Stimulated activated CD4-positive, alpha-beta T cell treated with anti-CD3 and anti-CD28 coated beads, Interleukin-15, amount 100 ng/mL, for 24 hours (primary cell): ENCODE measurements around the gene AMN.

ENCODE experiments used
- DNase-seq: peaks from one replicate; pipeline ENCODE4 v3.0.0-alpha.2; 2020

AMN gene

GRCh38 chr14:102947321-102948103 lies 25.0 kb downstream of the AMN start:
- DNase-seq: no peak

GRCh38 chr14:102948698-102949061 lies 26.2 kb downstream of the AMN start:
- DNase-seq: peak; percentile 11

- peak; percentile 42 for DNase-seq
These were observed 26.8 kb downstream of the AMN start for GRCh38 chr14:102949062-102949800.

DNA sequence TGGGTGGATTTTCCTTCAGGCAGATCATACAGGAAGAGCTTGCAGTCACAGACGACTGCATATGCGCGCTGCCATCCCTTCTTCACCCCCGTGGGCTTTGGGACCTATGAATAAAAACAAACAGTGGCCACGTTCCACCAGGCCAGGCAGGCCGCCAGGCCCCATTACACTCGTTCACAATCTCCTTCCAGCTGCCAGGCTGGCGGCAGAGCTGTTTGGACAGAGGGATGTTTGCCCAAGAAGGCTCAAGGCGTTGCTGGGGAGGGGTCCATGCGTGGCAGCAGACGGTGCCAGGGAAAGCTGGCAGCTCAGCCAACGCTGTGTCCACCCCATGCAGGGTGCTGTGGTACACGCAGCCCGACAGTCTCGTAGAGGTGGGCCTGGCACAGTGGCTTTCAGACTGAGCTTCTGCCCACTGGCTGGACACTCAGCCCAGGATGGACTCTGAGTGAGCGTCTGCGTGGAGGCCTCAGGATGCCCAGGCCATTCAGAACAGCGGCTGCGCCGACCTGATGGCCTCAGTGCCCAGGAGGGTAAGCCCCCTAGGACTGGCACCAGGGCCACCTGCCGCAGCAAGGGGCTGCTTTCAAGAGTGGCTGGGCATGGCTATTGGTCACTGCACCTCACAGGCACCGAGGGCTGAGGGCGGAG lies 27.5 kb downstream of the AMN start:
- DNase-seq: no peak

DNA sequence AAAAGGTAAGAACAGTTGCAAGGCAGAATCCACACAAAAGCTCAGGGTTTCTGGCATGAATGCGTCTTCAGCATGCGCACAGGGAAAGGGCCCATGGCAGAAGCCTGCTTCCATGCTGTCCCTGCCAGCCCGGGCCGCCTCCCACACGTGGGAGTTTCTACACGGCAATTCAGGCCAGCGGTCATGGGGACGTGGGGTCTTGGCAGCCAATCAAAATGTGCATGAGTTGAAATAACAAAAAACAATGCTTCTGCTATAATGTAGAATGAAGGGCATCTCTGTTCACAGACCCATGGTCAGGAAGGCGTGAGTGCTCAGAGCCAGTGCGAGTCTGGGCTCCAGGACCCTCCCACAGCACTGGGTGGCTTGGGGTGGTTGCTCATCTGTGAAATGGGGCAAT lies 28.6 kb downstream of the AMN start:
- no peak for DNase-seq

GRCh38 chr14:102951799-102952198 lies 29.3 kb downstream of the AMN start:
- DNase-seq: no peak

DNA sequence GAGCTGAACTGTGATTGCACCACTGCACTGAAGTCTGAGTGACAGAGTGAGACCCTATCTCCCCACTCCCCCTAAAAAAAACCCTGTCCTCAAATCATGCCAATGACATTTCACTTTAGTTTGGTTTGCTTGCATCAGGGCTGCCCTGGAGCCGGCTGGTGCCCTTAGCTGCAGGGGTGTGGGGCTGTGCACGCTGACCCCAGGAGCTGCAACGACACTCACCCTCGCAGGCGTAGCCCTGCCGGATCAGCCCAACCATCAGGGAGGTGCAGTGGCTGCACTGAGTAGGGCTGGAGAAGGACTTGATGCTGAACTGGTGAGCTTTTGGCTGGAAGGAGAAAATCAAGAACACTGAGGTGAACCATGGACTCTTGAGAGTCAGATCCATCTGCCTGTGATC lies 29.8 kb downstream of the AMN start:
- no peak for DNase-seq

- DNase-seq: no peak
These were observed 30.6 kb downstream of the AMN start for GRCh38 chr14:102953100-102953499.

DNA sequence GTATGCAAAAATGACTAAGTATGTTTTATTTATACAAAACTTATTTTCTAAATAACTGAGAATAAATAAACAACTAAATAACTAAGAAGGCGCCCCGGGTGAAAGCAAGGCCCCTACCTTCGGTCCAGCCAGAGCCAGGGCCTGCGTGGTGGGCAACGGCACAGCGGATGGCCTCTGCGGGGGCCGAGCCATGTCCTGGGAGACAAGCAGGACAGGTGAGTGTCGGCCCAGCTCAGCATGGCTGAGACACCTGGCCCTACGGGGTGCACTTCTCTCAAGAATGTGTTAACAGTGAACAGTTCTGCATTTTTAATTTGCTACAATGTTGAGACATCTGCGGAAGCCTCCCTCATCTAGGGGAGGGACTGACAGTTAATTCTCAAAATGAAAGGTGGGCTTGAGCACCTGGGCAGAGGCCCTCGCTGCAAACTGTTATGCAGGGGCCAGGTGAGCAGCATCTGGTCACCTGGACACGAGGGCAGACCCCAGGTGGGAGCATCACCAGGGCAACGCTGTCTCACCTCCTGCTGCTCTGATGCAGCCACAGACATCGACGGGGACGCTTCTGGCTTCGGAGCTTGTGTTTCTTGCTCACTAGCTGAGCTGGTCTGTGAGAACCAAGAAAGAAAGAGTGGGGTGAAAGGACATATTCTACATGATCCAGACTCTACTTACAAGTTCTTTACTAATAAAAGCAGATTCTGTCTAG lies 31.8 kb downstream of the AMN start:
- DNase-seq: no peak

DNA sequence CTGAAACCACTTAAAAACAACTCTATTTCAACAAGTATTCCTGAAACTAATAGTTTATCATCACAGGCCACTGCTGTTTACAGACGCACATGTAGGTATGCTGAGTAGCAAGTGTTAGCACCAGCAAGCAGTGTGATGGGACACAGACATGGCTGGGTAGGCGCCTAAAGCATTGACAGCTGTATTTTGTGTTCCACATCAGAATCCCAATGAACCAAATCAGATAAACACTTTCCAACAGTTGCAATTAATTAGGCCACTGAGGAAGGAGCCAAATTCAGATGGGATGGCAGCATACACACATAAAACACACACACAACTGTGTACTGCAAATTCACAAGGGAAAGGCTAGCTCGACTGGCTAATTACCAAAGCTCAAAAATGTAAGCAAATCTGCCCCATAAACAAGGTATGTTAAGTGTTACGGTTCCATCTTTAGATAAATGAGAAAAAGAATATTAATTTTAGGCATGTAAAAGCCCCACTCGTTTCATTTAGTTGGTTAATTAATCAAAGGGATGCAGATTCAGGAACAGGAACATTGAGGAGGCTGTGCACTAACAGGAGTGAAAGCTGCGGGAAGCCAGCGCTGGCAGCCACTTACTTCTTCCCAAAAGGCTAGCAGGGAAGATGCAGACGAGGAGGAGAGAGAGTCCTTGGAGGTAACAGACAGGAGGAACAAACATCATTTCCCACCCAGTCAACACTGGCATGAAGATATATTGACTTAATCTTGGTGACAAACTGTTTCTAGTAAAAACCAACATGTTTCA lies 33.4 kb downstream of the AMN start:
- DNase-seq: no peak

DNA sequence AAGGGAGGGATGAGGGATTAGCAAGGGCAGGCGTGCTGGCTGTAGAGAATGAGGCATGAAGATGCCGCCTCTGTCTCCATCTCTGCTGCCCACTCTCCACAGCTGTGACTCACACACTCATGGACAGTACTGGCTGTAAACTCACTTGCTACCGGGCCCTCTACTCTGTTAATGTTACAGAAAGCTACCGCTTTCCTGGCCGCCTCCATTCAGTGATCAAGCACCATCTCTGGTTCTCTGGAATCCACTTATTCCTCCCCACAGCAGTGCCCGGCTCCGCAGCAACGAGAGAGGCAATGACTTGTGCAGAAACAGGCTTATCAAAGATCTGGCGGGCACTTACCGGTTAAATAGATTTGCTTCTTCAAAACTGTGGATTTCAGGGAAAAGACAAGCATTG lies 34.8 kb downstream of the AMN start:
- no peak for DNase-seq

- DNase-seq: no peak
These were observed 36.0 kb downstream of the AMN start for GRCh38 chr14:102958461-102958860.

DNA sequence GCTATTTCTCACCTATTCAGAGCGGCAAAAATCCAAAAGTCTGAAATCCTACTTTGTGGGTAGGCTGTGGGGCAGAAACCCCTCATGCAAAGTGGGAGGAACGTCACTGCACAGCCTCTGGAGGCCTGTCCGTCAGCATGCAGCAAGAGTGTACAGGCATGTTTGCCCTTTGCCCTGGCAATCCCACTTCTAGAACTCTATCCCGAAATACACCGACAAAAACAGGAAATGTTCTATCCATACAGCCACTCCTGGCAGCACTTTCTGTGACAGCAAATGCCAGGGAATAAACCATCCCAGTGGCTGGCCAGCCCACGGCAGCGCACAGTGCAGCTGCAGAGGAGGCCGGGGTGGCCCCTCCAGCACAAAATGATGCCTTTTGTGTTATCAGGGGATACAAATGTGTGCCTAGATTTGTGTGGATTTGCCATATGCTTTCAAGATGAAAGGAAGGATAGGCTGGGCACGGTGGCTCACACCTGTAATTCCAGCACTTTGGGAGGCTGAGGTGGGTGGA lies 39.7 kb downstream of the AMN start:
- DNase-seq: no peak

- no peak for DNase-seq
These were observed 41.8 kb downstream of the AMN start for GRCh38 chr14:102964152-102964730.

DNA sequence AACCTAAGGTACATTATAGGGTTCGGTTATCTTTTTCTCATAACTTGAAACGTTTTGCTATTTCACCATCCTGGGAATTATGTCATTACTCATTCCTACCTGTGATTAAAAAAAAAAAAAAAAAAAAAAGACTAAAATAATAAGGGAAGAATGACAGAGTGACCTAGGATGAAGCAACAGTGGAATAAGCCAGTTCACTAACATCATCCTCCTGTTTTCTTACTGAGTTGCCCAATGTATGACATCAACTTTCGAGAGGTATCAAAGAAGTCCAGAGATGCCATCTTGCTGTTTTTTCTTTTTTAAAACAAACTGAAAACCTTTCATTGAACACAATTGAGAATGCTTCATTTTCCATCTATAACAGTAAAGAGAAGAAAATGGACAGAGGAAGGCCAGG lies 42.8 kb downstream of the AMN start:
- no peak for DNase-seq

- DNase-seq: no peak
These were observed 43.6 kb downstream of the AMN start for GRCh38 chr14:102965971-102966655.

GRCh38 chr14:102966681-102967505 lies 44.4 kb downstream of the AMN start:
- no peak for DNase-seq

DNA sequence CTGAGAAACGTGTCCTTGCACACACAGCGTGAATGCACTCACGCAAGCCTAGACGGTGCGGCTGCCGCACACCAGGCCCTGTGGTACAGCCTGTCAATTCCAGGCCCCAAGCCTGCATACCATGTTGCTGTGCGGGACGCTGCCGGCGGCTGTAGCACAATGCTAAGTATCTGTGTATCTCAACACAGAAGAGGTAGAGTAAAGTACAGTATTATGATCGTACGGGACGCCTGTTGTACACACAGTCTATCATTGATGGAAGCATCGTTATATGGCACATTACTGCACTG lies 45.0 kb downstream of the AMN start:
- DNase-seq: no peak

DNA sequence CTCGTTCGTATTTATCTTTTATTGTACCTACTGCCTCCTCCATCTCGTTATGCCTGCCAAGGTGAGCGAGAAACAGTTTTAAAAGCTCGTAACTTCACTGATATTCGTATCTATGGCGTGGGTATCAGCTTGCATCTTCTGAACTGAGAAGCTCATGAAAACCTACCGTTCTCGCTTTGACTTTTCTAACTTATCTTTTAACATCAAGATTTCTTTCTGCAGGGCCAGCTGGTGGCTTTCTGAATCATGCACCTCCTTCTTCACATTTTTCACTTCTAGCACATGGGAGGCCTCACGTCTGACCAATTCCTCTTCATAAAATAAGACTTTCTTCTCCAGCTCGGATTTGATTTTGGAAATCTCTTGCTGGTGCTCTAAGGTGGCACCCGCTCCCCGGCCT lies 45.8 kb downstream of the AMN start:
- DNase-seq: no peak

DNA sequence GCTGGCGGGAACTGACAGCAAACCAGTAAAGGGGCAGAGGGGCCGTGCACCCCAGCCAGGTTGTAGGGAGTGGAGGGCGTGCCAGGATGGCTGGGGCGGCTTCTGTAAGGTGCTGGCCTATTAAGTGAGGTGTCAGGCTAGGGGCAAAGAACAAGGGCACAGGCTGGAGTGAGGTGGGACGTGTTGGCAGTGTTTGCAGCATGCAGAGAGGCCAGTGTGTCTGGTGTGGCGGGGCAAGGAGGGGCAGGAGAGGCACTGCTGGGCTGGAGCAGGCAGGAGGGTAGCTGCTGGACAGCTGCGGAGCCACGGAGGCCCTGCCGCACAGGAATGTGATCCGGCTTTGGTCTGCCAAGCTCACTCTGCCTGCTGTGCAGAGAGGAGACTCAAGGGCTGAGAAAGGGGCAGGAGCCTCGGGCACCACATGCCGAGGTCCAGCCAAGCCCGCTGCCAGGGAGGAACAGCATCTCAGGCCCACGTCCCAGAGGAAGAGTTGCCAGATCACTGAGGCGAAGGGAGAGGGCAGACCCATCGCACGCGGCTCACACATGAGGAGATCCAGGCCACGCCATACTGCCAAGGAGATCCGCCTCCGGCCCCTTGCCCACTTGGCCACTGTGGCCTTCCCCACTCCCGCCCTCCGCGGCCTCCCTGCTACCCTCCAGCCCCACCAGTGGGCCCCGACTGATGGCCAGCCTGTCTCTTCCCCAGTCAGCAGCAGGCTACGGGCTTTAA lies 46.8 kb downstream of the AMN start:
- no peak for DNase-seq
